Prostate gland (tissue), 2 donors: ENCODE results near the gene STOML1. TPM values are rescaled to one million over a fixed set of nuclear protein-coding genes. Genes with fewer than 3 reads are reported as not detected.

Experiments used
- DNase-seq: peaks from one replicate; pipeline ENCODE4 v3.0.0-alpha.2; 2019; ENCODE audit warnings: low spot score
- H3K27ac ChIP-seq, 2 donors: fragments of 200-600 bp; sonication (generic); 2 replicates each; pipeline ENCODE4 v1.5.1; 2017 to 2019
- H3K27me3 ChIP-seq: fragments of 200-600 bp; sonication (generic); replicated peaks from 2 replicates; pipeline ENCODE4 v1.5.1; 2019; ENCODE audit not compliant: insufficient read depth
- H3K36me3 ChIP-seq, 2 donors: fragments of 200-600 bp; sonication (generic); 1 replicate in 1 of 2; 2 replicates in 1 of 2; pipeline versions ENCODE4 v1.5.1 to v1.8.1; 2017 to 2019
- H3K4me1 ChIP-seq: fragments of 200-600 bp; sonication (generic); replicated peaks from 2 replicates; pipeline ENCODE4 v1.5.1; 2019
- H3K4me3 ChIP-seq, 2 donors: fragments of 200-600 bp; sonication (generic); 2 replicates each; pipeline ENCODE4 v1.5.1; 2017 to 2019
- H3K9me3 ChIP-seq: fragments of 200-600 bp; sonication (generic); 2 replicates; pipeline ENCODE4 v1.5.1; 2017
- CTCF ChIP-seq, 4 experiments: fragments of 200-600 bp in 2 of 4; fragments of 450-650 bp in 2 of 4; sonication (generic) in 2 of 4; IDR thresholded peaks; 1 replicate in 3 of 4; 2 replicates in 1 of 4; pipeline ENCODE4 v1.5.1; 2016 to 2019; ENCODE audit warnings: antibody characterized with exemption in 4 of 4, mild to moderate bottlenecking in 2 of 4, moderate library complexity in 2 of 4
- POLR2A ChIP-seq: fragments of 450-650 bp; IDR thresholded peaks from one replicate; pipeline ENCODE4 v1.6.1; 2016; ENCODE audit warnings: antibody characterized with exemption, mild to moderate bottlenecking
- POLR2AphosphoS5 ChIP-seq: sonication (generic); formaldehyde crosslinking; IDR thresholded peaks from one replicate; pipeline ENCODE4 v1.6.1; 2017; ENCODE audit warnings: antibody characterized with exemption
- WGBS: methylation state at CpG from one replicate; pipeline ENCODE4 v1.1.5; 2018; 5-methylcytosine and 5-hydroxymethylcytosine counted together
- intact Hi-C: fragments of 100-400 bp; cut with DNase I; formaldehyde crosslinking; loops from one replicate; pipeline ENCODE4 v1.14.2; 2022
- total RNA-seq, 2 donors: library from RNA; depleted of rRNA; stranded (reverse); fragments of >200 nt; gene quantifications; one replicate each; pipeline ENCODE4 v1.1.0, GENCODE V29; 2016

The STOML1 gene
- total RNA-seq, 2 donors from 2014 or later, result 15.6 to 26.8 TPM

- intact Hi-C loops, result no loop called here
These were observed 45.9 kb downstream of the STOML1 start for GRCh38 chr15:73946046-73946721.

GRCh38 chr15:73945130-73945508 is 47.0 kb downstream of the STOML1 start:
- Histone ChIP-seq H3K4me1 (no peaks in the 10 kb centered on the region), H3K27me3 (no peaks in the 10 kb centered on the region), H3K27ac (no peak overlapping the region), H3K4me3 (no peak overlapping the region), H3K36me3 (no peaks in the 10 kb centered on the region), H3K9me3 (no peaks in the 10 kb centered on the region)
- 87% methylated on average over 4 of the region's 4 CpGs for WGBS
- TF ChIP-seq CTCF (IDR thresholded peaks at IDR 0.05), result no peak
- no peak for TF ChIP-seq POLR2A
- no peak for TF ChIP-seq POLR2AphosphoS5
- DNase-seq, result no peak
- intact Hi-C loops, result no loop called here

More at GRCh38 chr15:73946046-73946721, 45.9 kb downstream of the STOML1 start:
- Histone ChIP-seq H3K9me3 (no peaks in the 10 kb centered on the region), H3K27ac (no peak overlapping the region), H3K4me3 (no peak overlapping the region), H3K36me3 (no peaks in the 10 kb centered on the region), H3K27me3 (no peaks in the 10 kb centered on the region), H3K4me1 (no peaks in the 10 kb centered on the region)
- WGBS, result 83% methylated on average over 16 of the region's 17 CpGs
- no peak for DNase-seq
- TF ChIP-seq CTCF (IDR thresholded peaks at IDR 0.05) (no peak), POLR2A (no peak), POLR2AphosphoS5 (no peak)

DNA sequence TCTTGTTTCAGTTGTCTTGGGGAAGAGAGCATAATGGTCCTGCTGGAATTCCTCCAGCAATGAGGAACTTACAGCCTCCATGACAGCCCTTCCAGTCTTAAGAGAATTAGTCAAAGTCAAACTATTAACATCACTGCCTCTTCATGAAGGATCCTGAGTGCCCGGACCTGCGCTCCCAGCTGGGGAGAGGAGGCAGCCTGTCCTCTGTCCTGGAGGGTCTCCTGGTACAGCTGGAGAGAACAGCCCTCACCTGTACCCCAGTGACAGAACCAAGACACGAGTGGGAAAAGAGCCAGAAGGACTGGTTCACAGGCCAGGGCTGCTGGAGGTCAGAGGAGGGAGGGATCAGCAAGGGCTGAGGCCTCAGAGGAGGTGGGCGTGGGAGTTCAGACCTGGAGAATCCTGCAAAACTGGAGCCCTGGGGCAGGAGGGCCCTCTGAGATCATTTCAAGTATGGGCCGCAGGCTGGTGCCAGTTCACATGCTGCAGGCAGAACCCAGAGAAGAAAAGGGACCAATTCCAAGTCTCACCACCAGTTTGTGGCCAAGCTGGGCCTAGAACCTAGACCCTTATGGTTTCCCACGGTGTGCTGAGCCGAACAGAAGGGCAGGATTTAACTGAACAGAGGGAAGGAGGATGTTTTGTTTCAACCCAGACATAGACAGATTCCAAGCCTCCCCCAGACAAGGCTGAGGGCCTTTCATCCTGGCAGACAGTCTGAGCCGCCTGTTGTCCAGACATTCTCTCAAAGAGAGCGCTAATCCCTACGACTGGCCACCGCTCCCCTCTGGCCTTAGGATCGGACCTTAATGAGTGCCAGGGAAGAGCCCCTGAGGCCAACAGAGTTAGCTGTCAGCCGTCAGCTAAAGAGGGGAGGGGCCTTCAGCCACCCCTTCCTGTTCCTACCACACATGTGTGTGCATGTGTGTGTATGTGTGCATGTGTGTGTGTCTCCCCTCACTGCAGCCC is 47.6 kb downstream of the STOML1 start:
- no peaks in the 10 kb centered on the region for H3K9me3 ChIP-seq
- H3K27ac ChIP-seq, result no peak overlapping the region
- intact Hi-C loops, result no loop called here
- no peak overlapping the region for H3K4me3 ChIP-seq
- no peaks in the 10 kb centered on the region for H3K4me1 ChIP-seq
- TF ChIP-seq POLR2AphosphoS5, result no peak
- no peak for TF ChIP-seq POLR2A
- no peaks in the 10 kb centered on the region for H3K36me3 ChIP-seq
- WGBS, result 76% methylated on average over 13 of the region's 13 CpGs
- H3K27me3 ChIP-seq, result no peaks in the 10 kb centered on the region
- no peak for DNase-seq

- WGBS, result 85% methylated on average over 6 of the region's 6 CpGs
- intact Hi-C loops, result no loop called here
- Histone ChIP-seq H3K27ac (no peak overlapping the region), H3K4me3 (no peak overlapping the region), H3K9me3 (no peaks in the 10 kb centered on the region), H3K4me1 (no peaks in the 10 kb centered on the region), H3K36me3 (no peaks in the 10 kb centered on the region), H3K27me3 (no peaks in the 10 kb centered on the region)
- no peak for TF ChIP-seq CTCF (IDR thresholded peaks at IDR 0.05)
- TF ChIP-seq POLR2A, result no peak
- TF ChIP-seq POLR2AphosphoS5, result no peak
- no peak for DNase-seq
These were observed 49.3 kb downstream of the STOML1 start for GRCh38 chr15:73942751-73943270.

DNA sequence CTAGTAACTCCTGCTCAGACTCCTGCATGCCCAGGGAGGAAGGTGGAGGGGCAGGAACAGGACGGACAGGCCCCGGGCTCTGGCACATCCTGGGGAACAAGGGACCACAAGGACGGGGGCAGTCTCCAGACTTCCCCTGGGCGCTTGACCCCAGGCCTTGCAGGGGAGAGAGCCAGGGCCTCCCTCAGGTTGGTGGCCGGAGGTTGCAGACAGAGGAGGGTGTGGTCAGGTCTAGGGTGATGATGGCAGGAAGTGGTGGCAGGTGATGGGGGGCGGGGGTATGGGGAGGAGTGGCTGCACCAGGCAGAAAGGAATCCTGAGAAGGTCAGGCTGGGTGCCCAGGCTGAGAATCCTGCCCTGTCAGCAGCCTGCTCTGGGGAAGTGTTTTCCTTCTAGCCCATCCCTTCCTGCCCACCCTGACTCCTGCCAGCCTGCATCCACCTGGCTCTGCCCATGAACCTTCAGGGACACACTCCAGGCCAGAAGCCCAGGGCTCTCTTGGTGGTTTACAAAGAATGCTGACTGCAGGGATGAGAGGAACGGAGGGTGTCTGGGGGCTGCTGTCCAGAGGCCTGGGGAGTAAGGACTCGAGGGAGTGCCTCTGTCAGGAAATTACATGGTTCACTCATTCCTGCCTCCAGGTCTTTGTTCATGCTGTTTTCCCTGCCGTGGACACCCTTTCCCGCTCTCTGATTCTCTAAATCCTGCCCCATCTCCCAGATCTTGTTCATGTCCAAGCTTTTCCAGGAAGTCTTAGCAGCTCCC is 50.0 kb downstream of the STOML1 start:
- Histone ChIP-seq H3K4me1 (no peaks in the 10 kb centered on the region), H3K36me3 (no peaks in the 10 kb centered on the region), H3K9me3 (no peaks in the 10 kb centered on the region), H3K27ac (no peak overlapping the region), H3K4me3 (no peak overlapping the region), H3K27me3 (no peaks in the 10 kb centered on the region)
- whole genome bisulfite sequencing, result 78% methylated on average over 10 of the region's 10 CpGs
- no peak for DNase-seq
- intact Hi-C loops, result no loop called here
- TF ChIP-seq POLR2AphosphoS5 (no peak), POLR2A (no peak), CTCF (IDR thresholded peaks at IDR 0.05) (no peak)
